ENCODE measurements around the gene TMEM50B.
"Not testable (repeated sequence)": the region's sequence is repeated elsewhere in the genome, so short reads cannot be mapped to it uniquely, and the experiment has no call there.

TMEM50B gene

GRCh38 chr21:33425825-33426224 is 53.9 kb downstream of the TMEM50B start:
- no peak for DNase-seq

DNA sequence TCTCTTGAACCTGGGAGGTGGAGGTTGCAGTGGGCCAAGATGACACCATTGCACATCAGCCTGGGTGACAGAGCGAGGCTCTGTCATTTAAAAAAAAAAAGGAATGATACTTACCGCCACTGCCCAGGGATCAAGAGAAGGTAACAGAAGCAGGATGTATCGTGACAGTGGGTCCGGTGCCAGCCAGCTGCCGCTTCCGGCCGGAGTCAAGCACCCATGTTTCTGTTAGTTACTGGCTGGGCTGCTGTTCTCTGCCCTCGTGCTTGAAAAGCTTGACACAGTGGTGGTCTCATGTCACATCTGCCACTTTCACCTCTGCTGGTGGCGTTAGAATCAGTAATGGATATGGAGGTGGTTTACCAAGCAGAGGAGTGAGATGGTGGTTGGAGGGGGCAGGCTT is 55.6 kb downstream of the TMEM50B start:
- DNase-seq = no peak

DNA sequence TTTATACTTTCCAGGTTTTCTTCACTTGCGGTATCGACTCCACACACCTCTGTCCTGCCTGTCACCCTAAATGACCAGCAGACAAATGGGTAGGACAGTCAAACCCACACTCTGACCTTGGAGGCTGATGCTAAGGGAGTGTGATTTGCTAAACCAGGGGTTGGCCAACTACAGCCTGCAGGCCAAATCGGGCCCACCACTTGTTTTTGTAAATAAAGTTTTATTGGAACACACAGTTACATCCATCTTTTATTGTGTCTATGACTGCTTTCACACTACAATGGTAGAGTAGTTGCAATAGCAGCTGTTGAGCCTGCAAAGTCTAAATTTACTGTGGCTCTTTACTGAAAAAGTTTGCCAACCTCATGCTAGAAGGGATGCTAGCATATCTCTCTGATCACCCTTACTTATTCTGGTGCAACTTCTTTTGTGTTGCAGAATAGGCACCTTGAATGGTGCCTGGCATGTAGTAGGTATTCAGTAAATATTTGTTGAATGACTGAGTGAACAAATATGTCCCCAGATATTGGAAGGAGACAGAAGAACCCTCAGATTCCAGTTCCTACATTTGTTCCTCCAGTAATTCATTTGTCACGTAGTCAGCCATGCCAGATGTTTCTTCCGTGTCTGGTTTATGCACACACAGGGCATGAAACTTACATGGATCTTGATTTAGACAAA is 57.9 kb downstream of the TMEM50B start:
- DNase-seq = no peak

GRCh38 chr21:33419538-33420123 is 60.1 kb downstream of the TMEM50B start:
- no peak for DNase-seq

- DNase-seq = no peak
Measured at GRCh38 chr21:33418691-33419090, 61.1 kb downstream of the TMEM50B start.

DNA sequence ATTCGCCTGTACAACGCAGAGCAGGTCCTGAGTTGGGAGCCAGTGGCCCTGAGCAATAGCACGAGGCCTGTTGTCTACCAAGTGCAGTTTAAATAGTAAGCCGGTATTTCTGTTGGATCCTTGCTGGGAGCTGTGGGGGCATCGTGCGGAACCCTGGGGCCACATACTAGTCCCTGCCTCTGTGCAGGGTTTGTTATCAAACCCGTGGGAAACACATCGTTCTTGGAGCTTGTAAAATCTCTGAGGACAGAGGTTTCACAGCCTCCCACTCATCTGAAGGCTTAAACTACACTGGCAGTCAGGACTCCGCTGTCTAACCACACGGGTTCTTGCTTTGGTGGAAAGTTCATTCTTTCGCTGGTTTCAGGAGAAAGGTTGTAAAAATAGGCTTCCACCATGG is 64.8 kb downstream of the TMEM50B start:
- no peak for DNase-seq

DNA sequence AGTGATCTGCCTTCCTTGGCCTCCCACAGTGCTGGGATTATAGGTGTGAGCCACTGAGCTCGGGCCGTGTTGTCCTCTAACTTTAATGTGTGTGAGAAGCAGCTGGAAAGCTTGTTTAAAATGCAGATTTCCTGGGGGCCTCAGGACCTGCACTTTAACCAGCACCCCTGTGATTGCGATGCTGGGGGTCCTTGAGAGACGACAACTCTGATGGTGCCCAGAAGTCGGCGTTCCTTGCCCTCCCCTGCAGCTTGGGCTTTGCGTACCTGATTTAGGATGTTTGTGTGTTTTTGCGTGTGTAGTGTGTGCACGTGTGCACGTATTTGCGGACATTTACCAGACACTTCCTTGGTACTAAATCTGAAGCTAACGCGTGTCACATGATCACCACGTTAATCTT is 65.7 kb downstream of the TMEM50B start:
- DNase-seq = no peak

- DNase-seq = no peak
Measured at GRCh38 chr21:33412832-33413519, 66.8 kb downstream of the TMEM50B start.

GRCh38 chr21:33412439-33412831 is 67.3 kb downstream of the TMEM50B start:
- not testable (repeated sequence) for DNase-seq

- DNase-seq = no peak
Measured at GRCh38 chr21:33411949-33412430, 67.8 kb downstream of the TMEM50B start.

DNA sequence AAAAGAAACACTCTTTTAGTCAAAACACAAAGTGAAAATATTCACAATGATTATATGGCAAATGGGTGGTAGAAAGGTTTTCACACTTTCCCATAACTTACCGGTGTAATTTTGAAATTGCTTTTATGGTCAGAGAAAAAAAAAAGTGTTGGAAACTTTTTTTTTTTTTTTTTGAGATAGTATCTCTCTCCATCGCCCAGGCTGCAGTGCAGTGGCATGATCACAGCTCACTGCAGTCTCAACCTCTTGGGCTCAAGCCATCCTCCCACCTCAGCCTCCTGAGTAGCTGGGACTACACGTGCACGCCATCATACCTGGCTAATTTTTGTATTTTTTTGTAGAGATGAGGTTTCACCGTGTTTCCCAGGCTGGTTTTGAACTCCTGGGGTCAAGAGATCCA is 73.3 kb downstream of the TMEM50B start:
- DNase-seq = no peak

DNA sequence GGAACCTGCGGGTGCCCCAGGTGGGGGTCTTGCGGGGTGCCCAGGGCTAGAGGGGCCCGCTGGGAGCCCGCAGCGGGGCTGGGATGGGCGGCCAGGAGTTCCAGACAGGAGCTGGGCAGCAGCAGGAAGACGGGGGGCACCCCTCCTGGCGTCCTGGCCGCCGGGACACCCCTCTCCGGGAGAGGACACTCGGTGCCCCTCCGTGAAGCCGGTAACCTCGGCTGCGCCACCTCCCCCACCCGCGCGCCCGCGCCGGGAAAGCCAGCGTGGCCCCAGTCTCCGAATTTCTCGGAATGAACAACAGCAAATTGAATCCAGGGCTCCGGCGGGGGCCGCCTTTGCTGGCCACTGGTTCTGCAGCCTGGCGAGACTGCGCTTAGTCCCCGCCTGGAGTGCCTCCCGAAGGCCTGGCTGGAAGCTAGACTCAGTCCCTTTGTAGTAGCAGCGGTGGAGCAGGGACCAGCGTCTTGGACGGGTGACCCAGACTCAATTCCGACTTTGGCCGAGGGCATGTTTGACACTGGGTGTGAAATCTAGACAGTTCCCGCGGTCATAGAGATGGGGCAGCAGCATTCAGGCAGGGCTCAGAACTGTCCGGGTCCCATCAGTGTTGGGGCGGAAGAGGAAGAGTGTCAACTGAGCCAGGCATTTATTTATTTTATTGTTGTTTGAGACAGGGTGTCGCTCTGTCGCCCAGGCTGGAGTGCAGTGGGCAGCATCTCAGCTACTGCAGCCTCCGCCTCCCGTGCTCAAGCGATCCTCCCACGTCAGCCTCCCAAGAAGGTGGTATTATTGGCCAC is 75.8 kb downstream of the TMEM50B start:
- DNase-seq = no peak

DNA sequence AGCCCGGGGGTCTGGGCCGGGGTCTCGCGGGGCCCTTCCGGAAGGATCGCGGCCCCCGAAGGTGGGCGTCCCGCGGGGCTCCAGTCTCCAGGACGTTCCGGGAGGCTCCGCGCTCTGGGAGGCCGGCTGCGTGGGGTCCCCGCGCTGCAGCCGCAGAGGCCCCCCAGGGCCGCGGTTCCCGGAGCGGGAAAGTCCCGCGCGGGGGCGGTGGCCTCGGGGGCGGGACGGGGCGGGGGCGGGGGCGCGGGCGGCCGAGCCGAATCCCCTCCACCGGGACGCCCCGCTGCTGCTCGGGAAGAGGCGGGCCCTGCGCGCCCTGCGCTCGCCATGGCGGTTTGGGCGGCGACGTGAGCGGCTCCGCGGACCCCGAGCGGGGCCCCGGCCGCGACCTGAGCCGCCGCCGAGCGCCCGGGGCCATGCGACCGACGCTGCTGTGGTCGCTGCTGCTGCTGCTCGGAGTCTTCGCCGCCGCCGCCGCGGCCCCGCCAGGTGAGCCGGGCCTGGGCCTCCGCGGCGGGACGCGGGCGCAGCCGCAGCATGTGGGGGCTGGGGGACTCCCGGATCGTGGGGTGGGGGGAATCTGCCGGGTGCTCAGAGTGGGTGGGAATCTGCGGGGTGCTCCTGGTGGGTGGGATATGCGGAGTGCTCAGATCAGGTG is 76.5 kb downstream of the TMEM50B start, which contains the start of gene IFNGR2:
IFNGR2 (plus strand) TSS at position 286 of the 658 bp plus-strand sequence; CDS start at position 417, 131 bp downstream.
- no peak for DNase-seq

GRCh38 chr21:33402001-33402979 is 77.5 kb downstream of the TMEM50B start:
- no peak for DNase-seq

DNA sequence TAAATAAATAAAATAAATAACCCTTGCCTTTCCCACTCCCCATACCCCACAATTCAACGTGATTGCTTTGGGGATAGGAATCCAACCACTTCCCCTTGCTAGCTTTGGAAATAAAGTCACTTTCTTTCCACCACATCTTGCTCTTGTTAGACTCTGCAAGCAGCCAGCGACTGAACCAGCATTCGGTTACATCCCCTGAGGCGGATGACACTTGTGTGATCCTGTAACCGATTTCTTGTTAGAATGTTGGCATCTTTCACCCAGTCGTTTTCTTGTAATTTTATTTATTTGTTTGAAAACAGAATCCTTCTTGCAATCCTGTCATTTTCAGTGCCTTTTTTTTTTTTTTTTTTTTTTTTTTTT is 78.2 kb downstream of the TMEM50B start:
- no peak for DNase-seq

All from NK-92 treated with Interleukin-12 subunit alpha and Interleukin-12 subunit beta, amount 100 ng/mL, for 24 hours (cell line).